NCI-H2081 (cell line): ENCODE results near the gene FMNL1.
"Not testable (repeated sequence)": the region's sequence is repeated elsewhere in the genome, so short reads cannot be mapped to it uniquely, and the experiment has no call there.

ENCODE experiments used
- DNase-seq, 2 experiments: peaks; one replicate each; lab custom pipeline; 2025; lab: John Stamatoyannopoulos, UW

FMNL1 gene, protein sequence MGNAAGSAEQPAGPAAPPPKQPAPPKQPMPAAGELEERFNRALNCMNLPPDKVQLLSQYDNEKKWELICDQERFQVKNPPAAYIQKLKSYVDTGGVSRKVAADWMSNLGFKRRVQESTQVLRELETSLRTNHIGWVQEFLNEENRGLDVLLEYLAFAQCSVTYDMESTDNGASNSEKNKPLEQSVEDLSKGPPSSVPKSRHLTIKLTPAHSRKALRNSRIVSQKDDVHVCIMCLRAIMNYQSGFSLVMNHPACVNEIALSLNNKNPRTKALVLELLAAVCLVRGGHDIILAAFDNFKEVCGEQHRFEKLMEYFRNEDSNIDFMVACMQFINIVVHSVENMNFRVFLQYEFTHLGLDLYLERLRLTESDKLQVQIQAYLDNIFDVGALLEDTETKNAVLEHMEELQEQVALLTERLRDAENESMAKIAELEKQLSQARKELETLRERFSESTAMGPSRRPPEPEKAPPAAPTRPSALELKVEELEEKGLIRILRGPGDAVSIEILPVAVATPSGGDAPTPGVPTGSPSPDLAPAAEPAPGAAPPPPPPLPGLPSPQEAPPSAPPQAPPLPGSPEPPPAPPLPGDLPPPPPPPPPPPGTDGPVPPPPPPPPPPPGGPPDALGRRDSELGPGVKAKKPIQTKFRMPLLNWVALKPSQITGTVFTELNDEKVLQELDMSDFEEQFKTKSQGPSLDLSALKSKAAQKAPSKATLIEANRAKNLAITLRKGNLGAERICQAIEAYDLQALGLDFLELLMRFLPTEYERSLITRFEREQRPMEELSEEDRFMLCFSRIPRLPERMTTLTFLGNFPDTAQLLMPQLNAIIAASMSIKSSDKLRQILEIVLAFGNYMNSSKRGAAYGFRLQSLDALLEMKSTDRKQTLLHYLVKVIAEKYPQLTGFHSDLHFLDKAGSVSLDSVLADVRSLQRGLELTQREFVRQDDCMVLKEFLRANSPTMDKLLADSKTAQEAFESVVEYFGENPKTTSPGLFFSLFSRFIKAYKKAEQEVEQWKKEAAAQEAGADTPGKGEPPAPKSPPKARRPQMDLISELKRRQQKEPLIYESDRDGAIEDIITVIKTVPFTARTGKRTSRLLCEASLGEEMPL

DNA sequence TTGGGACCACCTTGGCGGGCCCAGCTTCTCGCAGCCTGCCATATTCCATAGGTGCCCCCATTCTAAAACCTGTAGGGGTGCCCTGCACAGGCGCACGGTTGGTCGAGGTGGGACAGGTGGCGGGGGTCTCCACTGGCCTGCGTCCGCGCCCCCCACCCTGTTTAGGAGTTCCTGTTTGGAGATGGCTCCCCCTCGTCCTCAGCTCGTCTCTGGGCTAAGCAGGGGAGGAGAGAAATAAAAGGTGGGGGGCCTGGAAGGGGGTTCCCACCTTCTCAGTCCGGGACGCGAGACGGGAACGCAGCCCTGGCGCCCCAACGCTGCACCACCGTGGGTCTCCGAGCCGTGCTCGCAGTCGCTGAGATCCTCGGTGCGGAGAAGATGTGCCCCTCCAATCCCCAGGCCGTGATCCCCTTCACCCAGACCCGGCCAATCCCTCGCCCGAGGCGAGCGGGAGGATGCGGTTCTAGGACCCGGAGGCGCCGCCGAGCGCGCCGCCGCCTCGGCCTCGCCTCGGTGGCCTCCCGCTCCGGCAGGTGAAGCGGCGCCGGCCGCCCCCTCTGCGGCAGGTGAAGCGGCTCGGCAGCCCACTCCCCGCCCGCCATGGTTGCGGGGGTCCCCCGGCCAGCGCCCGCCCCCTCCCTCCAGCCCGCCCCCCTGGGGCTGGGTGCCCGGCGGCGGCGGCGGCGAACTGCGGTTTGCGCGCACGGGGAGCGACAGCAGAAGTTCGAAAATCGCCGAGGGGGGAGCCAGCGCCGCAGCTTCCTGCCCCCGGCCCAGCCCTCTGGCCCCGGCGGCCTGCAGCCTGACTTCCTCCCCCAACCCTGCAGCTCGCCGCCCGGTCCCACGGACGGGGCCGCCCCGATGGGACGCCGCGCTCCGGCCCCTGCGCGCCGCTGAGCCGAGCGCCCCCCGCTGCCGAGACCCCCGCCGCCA is at the start of gene FMNL1:
Gene FMNL1, plus strand, starts transcription at position 805 of the 933 bp plus-strand sequence. CDS start 240 bp downstream, outside the sequence.
- DNase-seq: peak in 1 of 2 experiments; percentile 20

DNA sequence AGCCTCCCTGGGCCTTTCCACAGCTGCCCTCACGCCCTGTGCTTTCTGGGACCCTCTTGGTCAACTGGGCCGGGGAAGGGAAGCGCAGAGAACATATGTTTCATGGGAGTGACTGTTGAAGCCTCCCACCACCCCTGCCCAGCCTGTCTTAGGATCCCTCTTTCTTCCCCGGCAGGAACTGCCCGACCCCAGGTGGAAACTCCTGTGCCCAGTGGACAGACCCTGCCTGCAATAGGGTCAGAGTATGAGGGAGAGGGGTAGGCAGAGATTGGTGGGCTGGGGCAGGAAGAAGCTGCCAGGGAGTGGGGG is 49.5 kb upstream of the FMNL1 start:
- DNase-seq: no peak

DNA sequence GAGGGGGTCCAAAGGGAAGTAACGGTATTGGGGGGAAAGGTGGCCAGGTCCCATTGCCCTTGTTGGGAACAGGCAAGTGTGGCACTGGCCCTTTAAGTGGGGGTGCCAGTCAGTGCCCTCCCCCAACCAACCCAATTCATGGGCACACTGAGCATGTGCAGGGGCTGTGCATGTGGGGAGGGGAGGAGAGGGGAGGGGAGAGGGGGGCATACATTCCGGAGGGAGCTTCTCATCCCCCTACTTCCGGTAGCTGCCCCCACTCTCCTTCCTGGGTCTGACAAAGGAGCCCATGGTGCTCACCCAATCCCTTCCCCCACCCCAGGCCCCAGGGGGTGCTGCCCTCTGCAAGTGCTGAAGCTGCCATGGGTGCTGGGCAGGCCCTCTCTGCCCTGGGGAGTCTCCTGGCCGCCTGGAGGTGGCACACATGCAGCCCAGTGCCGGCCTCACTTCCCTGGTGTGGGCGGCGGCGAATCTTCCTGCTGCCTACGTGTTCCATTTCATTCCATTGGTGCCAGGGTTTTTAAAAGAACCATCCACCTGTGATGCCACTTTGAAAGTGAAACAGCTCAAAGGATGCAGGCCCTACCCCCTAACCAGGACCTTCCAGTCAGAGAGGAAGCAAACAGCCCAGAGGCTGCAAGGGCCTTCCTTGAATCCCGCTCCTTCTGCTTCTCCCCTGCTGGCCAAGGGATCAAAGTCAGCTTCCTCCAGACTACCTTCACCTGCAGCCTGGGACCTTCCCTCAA is 49.0 kb upstream of the FMNL1 start:
- DNase-seq: no peak

DNA sequence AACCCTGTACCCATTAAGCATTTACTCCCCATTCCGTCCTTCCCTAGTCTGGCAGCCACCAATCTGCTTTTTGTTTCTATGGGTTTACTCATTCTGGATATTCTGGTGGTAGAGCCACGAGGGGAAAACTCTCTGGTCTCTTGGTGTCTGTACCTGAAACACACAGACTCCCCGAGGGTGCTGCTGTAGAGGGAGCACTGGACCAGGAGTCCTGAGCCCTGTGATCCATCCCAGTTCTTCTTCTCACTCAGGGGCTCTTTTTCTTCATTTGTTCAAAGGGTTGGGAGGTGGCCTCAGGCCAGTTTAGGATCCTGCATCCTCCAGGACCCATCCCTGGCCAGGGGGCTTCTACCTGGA is 45.9 kb upstream of the FMNL1 start:
- no peak for DNase-seq

DNA sequence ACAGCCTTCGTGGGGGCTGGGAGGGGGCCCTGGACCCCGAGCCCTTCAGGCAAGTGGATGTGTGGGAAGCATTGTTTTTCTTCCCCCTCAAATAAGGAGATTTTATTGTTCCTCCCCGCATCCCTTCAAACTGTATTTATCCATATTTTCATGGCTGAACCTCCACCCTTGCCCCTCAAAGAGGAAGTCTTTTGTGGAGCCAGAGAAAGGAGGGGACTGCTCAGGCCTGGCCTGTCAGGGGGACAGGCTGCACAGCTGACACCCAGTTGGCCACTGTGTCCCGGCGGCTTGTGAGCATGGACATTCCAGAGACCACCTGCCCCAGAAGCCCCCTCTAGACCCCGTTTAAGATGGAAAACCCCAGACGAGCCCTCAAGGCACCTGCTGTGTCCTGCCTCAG is 44.1 kb upstream of the FMNL1 start:
- no peak for DNase-seq

DNA sequence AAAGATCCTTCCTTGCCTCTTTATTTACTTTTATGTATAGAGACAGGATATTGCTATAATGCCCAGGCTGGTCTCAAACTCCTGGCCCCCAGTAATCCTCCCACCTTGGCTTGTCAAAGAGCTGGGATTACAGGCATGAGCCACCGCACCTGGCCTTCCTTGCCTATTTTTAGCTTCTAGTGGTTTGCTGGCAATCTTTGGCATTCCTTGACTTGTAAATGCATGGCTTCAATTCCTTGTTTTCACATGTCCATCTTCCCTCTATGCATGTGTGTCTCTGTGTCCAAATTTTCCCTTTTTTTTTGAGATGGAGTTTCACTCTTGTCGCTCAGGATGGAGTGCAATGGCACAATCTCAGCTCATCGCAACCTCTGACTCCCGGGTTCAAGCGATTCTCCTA is 37.5 kb upstream of the FMNL1 start:
- DNase-seq: no peak

DNA sequence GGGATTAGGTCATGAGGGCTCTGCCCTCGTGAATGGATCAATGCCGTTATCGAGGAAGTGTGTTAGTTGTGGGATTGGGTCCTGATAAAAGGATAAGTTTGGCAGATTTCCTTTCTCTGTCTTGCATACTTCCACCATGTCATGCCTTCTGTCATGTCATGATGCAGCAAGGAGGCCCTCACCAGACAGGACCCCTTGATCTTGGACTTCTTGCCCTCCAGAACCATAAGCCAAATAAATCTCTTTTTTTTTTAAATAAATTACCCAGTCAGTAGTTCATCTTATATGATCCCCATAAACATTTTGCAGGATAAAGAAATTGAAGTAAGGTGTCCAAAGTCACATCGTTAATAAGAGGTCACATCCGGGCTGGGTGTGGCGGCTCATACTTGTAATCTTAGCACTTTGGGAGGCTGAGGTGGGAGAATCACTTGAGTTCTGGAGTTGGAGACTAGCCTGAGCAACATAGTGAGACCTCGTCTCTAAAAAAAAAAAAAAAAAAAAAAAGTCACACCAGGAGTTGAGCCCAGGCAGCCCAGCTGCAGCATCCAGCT is 34.8 kb upstream of the FMNL1 start:
- no peak for DNase-seq

DNA sequence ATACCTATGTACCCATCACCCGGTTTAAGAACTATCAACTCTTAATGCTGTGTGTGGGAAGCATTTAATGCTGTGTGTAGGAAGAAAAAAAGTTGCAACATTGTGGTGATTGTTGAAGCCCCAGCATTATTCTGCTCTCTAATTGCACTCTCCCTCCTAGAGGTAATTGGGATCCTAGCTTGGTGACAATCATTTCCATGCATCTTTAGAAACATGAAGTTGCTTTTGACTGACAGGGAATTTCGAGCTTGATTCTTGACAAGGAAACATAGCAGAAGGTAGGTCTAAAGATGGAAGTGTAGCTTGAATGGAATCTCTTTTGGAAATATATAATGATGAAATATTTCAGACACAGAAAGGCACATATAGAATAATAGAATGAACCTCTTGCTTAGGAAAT is 32.7 kb upstream of the FMNL1 start:
- DNase-seq: no peak

DNA sequence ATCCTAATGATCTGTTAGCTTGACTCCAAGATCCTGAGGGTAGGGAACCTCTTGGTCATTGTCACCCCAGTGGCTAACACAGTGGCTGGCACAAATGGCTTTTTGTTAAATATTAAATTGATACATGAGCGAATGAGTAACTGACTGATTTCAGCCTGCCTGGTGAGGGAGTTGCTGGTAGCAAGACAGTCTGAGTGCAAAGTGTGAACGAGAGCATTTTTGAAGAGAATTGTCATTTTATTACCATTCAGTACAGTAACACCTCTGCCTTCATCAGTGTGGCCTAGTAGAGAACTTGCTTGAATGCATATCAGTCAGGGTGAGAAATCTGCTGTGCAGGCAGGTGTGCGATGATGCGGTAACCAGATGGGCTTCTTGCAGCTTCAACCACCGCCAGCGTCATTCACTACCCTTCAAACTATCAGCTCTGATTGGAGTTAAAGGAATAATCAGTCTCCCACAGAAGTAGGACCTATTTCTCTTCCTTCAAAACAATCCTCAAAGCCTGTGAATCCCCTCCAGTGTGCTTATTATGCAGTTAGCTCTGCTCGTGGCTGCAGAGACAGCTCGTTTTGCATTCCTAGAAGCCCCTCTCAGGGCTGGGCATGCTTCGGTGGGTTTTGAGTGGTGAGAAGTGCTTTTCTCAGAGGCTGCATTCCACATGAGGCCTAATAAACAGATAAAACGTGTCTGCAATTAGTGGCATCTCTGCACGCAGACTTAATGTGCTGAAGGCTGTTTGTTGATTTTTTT is 31.0 kb upstream of the FMNL1 start:
- DNase-seq: no peak

DNA sequence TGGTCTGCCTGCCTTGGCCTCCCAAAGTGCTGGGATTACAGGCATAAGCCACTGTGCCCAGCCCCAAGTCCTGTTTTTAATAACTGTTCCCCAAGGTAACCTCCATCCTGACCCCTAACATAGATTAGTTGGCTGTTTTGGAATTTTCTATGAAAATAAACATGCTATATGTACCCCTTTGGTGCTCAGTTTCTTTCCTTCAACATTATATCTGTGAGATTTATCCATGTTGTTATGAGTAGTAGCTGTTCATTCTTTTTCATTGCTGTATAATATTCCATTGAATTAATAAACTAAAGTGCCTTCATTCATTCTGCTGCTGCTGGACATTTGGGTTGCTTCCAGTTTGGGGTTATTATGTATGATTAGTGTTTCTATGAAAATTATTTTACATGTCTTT is 26.3 kb upstream of the FMNL1 start:
- no peak for DNase-seq

DNA sequence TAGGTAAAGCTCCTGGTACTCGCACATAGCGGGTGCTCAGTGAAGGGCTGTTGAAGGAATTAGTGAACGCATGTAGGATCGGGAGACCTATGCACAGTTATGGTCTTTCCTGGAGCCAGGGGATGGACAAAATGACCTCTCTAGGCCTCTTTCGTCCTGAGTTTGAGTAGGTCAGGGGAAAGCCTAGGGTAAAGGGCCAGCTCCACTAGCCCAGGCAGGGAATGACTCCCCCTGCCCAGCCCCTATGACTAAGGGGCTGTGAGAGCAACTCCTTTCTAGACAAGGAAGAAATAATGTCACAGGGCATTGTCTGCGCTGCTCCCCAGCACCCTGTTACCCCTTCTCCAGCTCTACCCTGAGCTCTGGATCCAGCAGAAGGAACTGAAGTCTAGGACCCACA is 24.6 kb upstream of the FMNL1 start:
- no peak for DNase-seq

DNA sequence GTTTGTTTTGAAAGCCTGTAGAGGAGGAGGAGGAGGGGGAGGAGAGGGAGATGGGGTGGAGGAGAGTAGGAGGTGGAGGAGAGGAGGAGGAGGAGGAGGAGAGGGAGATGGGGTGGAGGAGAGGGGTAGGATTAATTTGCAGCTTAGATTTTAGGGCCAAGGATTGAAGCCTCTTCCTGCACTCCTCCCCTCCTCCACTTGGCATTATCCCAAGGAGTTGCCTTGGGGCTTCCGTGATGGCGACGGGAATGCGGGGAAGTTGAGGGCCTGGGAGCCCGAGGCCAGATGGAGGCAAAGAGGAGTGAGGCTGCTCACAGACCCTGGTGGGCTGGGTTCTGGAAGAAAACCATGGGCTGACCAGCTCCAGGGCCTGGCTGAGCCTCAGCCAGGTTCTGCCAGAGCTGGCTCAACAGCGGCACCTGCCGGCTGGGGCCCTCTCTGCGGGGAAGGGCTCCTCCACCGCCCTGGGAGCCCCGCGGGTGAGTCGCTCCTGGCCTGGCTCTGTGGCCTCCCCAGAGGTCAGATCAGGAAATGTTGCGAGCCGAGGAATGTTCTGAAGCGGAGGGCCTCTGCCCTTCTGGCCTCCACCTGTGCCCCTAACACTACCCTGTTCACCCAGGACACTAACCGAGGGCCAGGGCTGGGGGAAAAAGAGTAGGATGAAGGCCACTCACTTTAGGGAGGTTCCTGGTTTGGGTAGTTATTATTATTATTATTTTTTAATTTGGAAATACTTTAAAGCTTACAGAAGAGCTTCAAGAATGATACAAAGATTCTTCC is 23.9 kb upstream of the FMNL1 start:
- DNase-seq: peak; percentile 81

DNA sequence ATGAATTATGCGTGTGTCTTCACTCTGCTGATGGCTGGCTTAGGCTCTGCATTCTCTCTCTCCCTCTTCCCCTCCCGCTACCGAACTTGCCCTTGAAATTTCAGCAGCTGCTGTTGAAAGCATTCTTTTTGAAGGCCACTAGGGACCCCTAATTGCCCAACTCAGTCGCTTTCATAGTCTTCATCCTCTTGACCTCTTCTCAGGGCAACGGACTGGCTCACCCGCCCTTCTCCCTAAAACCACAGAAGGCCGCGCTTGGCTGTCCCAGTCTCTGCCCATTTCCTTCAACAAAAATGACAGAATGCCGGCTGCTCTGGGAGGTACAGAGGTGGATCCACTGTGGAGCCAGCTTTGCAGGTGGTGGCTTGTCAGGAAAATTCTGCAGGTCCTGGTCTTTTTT is 21.0 kb upstream of the FMNL1 start:
- DNase-seq: no peak

DNA sequence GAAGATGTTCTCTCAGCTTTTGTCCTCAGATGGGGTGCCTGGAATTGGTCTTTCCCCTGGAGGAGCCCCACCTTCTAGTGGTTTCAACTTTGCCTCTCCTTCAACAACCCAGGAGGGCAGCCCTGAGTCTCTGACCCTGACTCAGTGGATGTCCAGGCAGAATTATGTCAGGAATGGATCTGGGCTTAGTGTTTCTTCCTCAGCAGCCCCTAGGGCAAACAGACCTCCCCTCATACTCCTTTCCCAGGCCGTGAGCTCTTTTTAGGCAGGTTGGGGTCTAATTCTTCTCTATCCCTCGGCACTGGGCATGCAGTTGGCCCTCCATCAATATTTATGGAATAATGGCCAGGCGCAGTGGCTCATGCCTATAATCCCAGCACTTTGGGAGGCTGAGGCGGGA is 20.2 kb upstream of the FMNL1 start:
- no peak for DNase-seq

DNA sequence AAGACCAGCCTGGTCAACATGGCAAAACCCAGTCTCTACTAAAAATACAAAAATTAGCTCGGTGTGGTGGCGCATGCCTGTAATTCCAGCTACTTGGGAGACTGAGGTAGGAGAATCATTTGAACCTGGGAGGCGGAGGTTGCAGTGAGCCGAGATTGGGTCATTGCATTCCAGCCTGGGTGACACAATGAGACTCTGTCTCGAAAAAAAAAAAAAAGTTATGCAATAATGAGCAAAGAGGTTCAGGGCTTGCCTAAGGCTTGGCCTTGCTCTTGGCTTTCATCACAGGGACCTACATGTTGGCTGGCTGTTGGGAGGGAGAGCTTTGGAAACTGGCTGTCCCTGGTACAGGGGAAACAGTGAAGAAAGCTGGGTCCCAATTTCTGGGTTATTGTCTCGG is 19.8 kb upstream of the FMNL1 start:
- DNase-seq: not testable (repeated sequence)

DNA sequence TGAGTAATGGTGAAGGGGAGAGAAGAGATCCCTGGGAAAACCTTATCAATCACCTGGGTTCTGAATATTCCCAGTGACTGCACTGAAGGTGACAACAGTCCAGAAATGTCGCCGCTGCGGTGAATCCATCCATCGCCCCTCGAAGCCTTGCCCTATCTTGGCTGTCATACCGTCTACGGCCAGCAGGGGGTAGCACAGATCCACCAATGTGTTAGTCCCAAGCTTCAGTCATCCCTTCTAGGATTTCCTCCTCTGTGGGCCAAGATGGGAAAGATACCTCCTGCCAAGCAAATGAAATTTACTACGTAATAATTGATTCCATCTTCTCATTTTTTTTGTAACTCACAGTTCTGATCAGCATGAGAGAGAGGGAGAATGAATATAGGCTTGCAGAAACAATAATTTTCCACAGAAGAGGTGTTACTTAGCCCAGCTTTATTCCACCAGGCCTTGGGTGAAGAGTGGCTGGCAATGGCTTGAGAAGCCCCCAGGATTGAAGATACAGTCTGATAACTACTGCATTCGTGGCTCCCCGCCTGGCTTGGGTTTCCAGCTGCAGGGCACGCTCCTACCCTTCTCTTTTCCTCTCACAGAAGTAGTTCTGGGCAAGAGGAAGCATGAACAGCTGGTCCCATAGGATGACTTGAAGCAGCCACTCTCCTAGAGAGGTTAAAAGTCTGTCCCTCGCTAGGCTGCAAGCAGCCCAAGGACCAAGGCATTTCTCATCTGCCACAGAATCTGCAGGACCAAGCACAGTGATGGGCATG is 2.6 kb upstream of the FMNL1 start:
- peak; percentile 81 to 85 for DNase-seq

DNA sequence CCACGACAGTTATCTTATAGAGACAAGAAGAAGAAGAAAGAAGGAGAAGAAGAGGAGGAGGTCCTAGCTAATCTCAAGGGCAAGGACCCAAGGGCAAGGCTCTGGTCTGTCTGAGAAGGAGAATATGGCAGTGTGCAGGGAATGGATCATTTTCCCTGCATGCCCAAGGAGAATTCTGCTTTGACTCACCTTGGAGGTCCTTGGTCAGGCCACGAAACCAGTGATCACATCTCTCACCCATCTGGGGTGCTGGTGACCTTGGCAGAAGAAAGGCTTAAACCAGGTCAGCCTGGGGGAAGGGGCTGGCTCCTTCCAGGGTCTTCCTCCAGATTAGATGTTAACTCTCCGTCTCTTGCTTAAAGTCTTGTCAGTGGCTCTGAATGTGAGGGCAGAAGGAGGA is 1.6 kb upstream of the FMNL1 start:
- DNase-seq: no peak

DNA sequence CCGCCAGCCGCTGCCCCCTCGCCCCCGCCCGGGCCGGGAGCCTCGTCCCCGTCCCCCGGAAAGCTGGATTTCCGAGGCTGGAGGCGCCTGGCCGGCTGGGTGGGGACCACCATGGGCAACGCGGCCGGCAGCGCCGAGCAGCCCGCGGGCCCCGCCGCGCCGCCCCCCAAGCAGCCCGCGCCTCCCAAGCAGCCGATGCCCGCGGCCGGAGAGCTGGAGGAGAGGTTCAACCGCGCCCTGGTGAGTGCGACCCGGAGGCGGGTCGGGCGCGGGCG is 266 bp downstream of the FMNL1 start:
- no peak for DNase-seq
